ENCODE measurements around the gene SERPINB6. TPM values are rescaled to one million over a fixed set of nuclear protein-coding genes. Genes with fewer than 3 reads are reported as not detected.
A peak's percentile ranks its signal among the peaks of the same experiment; 100 is the strongest.
"Not testable (repeated sequence)": the region's sequence is repeated elsewhere in the genome, so short reads cannot be mapped to it uniquely, and the experiment has no call there.

Gene SERPINB6
- polyA plus RNA-seq, 3 donors, result 82.2 to 86.0 (median 84.7) TPM

GRCh38 chr6:3006476-3006875 lies 35.1 kb upstream of the SERPINB6 start:
- no peak for DNase-seq

GRCh38 chr6:3005874-3006273 lies 34.5 kb upstream of the SERPINB6 start:
- DNase-seq, result no peak

GRCh38 chr6:3005077-3005476 lies 33.7 kb upstream of the SERPINB6 start:
- DNase-seq, result no peak

DNA sequence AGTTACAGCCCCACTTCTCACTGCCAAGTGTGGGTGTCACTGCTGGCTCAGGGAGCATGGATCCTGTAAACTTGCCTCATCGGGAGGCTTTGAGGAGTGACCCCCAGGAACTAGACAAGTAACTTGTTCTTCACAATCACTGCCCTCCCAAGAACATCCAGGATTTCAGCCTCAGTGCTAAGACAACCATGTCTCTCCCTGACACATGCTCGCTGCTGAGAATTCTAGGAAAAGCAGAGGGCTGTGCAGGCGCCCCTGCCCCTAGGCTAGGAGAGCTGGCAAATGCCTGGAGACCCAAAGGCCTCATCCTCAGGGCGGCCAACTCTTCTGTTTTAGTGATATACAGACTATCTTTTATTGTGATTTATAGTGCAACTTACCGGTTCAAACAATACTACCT lies 31.9 kb upstream of the SERPINB6 start:
- DNase-seq, result not testable (repeated sequence)

DNA sequence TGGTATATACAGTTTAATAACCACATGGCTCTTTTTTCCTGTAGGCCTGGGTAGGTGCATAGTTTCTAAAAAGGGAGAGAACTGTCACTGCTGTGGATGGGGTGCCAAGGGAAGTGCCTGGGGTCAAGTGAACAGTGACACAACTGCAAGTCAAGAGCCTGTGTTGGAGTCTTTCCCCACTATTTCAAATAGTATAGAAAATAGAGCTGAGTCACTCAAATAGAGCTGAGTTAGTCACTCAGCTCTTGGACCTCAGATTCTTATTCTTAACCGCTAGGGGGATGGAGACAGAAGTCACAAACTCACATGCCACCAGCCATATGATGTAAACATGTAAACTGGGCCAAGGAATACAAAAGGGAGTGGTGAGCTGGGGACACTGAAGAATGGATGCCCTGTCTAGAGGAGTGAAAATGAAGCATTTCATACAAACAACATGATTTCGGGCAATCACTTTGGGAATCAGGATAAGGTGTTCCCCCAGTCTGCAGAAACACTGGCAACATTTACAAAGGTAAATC lies 30.5 kb upstream of the SERPINB6 start:
- no peak for DNase-seq

- no peak for DNase-seq
These were observed 29.9 kb upstream of the SERPINB6 start for GRCh38 chr6:3001146-3001772.

DNA sequence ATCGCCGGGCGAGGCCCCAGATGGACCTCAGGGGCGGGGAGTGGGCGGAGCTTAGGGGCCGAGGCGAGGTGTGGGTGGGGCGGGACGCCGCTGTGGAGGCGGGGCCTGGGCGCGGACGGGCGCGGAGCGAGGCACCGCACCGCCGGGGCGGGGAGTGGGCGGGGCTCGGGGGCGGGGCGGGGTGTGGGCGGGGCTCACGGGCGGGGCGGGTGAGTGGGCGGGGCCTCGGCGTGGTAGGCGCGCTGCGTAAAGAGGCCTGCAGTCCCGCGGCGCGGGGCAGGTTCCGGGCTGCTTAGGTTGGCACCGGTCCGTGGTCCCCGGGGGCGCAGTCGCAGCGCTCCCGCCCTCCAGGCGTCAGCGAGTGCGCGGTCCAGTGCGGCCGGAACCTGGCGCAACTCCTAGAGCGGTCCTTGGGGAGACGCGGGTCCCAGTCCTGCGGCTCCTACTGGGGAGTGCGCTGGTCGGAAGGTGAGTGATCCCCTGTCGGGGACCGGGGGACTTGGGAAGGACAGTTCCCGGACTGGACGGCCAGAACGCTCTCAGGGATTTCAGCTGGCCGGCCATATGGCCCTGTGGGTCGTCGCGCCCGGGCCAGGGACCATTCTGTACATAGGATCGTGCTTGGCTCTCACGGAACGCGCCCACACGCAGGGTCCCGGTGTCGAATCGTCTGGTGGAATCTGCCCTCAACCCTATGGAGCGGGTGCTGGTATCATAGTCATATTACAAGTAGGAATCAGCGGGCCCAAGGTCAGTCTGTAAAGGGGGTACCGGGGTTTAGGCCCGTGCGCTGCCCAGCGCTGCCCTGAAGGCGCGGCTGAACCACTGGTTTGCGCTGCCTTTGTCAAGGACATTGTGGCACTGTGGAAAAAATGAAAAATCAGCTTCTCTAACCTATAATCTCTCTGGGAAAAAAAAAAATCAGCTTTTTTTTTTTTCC lies 28.5 kb upstream of the SERPINB6 start, which contains the start of gene NQO2:
NQO2 (plus strand) TSS at position 277 of the 940 bp plus-strand sequence. CDS start 6,659 bp downstream, outside the sequence.
- DNase-seq, result peak; percentile 84

DNA sequence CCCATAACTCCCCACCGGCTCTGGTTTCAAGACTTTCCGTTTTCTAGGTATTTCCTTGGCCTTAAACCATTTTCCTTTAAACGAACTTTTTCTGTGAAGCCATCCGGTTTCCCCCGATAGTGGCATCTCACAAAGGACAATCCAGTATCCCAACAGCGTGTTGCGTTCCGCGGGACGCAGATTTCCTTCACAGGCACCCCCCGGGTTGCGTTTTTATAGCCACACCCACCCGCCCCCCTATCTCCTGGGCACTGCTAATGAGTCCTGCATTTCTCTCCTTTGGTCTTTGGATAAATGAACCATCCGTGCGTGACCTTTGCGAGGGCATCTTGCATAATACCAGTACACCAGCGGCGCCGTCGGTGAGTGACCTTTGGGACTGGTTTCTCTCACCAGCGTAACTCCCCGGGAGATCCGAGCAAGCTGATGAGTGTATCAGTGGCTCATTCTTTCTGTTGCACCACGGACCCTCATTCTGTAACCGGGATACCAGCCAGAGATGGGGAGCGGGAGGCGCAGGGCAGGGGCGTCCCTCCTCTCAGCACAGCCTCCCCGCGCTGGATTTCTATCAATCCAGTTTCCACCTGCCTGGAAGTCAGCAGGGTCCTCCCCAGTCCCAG lies 27.7 kb upstream of the SERPINB6 start:
- DNase-seq, result no peak

DNA sequence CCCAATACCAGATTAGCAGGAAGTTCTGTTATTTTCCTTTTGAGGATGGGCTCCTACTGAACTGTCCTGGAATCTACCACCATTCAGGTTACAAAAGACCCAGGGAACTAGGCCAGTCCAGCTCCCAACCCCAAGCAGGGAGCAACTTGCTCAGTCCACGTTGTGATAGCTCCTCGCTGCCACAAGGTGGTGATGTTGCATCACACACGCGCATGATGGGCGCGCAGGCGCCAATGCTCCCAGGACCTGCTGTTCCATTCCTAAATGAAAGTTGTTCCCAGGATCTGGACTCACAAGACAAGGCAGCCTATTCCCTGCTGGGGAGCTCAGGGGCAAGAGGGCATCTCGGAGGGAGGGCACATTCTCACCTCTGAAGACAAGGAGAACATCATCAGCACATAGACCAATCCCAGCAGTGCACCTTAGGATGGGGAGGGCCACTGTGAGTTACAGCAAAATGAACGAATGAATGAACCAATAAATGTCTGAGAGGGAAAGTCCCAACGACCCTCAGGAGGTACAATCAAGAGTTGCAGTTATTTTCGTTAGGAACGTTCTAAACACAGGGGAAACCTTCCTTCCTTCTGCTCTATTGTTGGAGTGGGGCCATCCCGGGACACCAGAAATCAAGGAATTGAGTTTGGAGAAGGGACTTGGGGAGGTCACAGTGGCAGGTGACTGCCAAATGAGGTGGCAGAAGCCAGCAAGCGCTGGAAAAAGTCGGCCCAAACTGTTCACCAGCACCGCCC lies 27.1 kb upstream of the SERPINB6 start:
- not testable (repeated sequence) for DNase-seq

- no peak for DNase-seq
These were observed 22.5 kb upstream of the SERPINB6 start for GRCh38 chr6:2993755-2994317.

GRCh38 chr6:2992330-2992979 lies 21.1 kb upstream of the SERPINB6 start:
- no peak for DNase-seq

GRCh38 chr6:2990932-2991506 lies 19.7 kb upstream of the SERPINB6 start:
- no peak for DNase-seq

- peak; percentile 68 for DNase-seq
These were observed 19.0 kb upstream of the SERPINB6 start for GRCh38 chr6:2990248-2990931.

DNA sequence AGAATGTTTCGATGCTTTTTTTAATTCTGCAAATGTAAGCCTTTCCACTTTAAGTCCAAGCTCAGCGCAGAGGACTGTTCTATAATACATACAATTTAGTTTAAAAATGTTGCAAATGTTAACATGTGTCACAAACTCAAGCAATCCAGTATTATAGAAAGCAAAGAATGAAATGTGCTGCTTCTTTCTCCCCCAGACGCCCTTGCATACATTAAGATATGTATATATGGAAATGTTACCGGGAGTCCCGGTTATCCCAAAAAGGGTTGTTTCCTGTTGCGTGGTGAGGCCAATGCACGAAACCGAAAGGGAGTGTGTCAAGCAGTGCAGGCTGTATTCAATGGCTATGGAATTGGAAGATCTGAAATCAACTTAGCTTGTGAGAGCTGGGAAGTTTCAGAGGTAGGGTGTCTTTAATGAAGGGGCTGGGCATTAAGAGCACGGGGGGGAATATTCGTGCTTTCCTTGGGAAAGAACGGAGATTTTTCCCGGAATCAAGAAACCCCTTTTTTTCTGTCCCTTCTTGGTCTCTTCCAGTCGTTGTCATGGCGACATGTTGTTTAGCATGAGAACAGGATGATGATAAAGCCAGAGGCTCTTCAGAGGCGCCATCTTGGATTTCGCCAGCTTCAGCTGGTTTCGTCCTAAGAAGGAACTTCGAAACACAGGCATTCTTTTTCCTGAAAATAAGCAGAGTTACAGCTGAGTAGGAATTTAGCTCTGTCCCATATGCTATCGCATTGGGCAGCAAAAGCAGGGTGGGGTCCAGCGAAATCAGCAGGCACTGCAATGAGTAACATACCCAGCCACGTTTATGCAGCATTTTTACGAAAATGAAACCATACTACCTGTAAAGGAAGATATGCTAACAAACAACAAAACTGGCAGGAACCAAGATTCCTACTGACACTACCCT lies 18.2 kb upstream of the SERPINB6 start:
- DNase-seq, result peak; percentile 98

- peak; percentile 90 for DNase-seq
These were observed 17.3 kb upstream of the SERPINB6 start for GRCh38 chr6:2988426-2989331.

GRCh38 chr6:2988094-2988425 lies 16.7 kb upstream of the SERPINB6 start:
- DNase-seq, result no peak

DNA sequence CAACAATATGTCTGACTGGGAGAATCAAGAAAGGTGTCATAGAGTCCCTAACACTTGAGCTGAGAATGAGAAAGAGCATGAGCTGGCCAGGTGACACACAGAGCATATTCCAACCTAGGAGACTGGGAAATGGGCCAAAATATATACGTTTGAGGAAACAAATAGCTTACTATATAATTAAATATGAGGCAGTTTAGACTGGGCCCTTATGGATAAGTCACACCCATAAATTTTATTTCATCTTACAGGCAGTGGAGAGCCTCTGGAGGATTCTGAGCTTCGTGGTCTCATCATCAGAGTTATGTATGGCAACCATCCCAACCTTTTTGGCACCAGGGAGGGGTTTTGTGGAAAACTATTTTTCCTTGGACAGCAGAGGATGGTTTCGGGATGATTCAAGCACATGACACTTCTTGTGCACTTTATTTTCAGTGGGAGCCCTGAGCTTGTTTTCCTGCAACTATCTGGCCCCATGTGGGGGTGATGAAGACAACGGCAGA lies 15.4 kb upstream of the SERPINB6 start:
- no peak for DNase-seq

Data from renal pelvis (tissue), 4 donors.